ENCODE results near the gene TESMIN. TPM values are rescaled to one million over a fixed set of nuclear protein-coding genes. Genes with fewer than 3 reads are reported as not detected.

Gene TESMIN
- total RNA-seq, 1 donor from 2014 or later: not detected

GRCh38 chr11:68691402-68691784 lies 59.9 kb downstream of the TESMIN start:
- DNase-seq (ENCODE audit: low spot score in 2 of 2): no peak
- intact Hi-C loops (cut with DNase I): no loop called here
- Histone ChIP-seq H3K4me3 (no peak overlapping the region), H3K4me1 (no peaks in the 10 kb centered on the region), H3K9me3 (peaks cover 0 to 2% of the 10 kb centered on the region in 2 donors), H3K36me3 (no peaks in the 10 kb centered on the region), H3K27me3 (no peaks in the 10 kb centered on the region), H3K27ac (no peak overlapping the region)
- TF ChIP-seq CTCF (IDR thresholded peaks at IDR 0.05): no peak

- Histone ChIP-seq H3K9me3 (no peaks in the 10 kb centered on the region), H3K27me3 (no peaks in the 10 kb centered on the region), H3K4me3 (no peak overlapping the region), H3K27ac (no peak overlapping the region), H3K4me1 (no peaks in the 10 kb centered on the region), H3K36me3 (no peaks in the 10 kb centered on the region)
- intact Hi-C loops (cut with DNase I): no loop called here
- no peak for DNase-seq (ENCODE audit: low spot score in 2 of 2)
- no peak for TF ChIP-seq CTCF (IDR thresholded peaks at IDR 0.05)
Measured at GRCh38 chr11:68690671-68691401, 60.5 kb downstream of the TESMIN start.

GRCh38 chr11:68689737-68690625 lies 61.3 kb downstream of the TESMIN start:
- H3K4me3 ChIP-seq: no peak overlapping the region
- no peak overlapping the region for H3K27ac ChIP-seq
- no peaks in the 10 kb centered on the region for H3K36me3 ChIP-seq
- DNase-seq (ENCODE audit: low spot score in 2 of 2): no peak
- TF ChIP-seq CTCF (IDR thresholded peaks at IDR 0.05): no peak
- peaks cover 0 to under 1% of the 10 kb centered on the region in 2 donors for H3K4me1 ChIP-seq
- H3K9me3 ChIP-seq: no peaks in the 10 kb centered on the region
- intact Hi-C loops (cut with DNase I): no loop called here
- H3K27me3 ChIP-seq: peaks cover 5% of the 10 kb centered on the region

- Histone ChIP-seq H3K9me3 (no peaks in the 10 kb centered on the region), H3K4me3 (no peak overlapping the region), H3K4me1 (peaks cover 0 to 7% of the 10 kb centered on the region in 2 donors), H3K27ac (no peak overlapping the region), H3K27me3 (peaks cover 14% of the 10 kb centered on the region), H3K36me3 (no peaks in the 10 kb centered on the region)
- intact Hi-C loops (cut with DNase I): no loop called here
- no peak for TF ChIP-seq CTCF (IDR thresholded peaks at IDR 0.05)
- no peak for DNase-seq (ENCODE audit: low spot score in 2 of 2)
Measured at GRCh38 chr11:68688881-68689280, 62.4 kb downstream of the TESMIN start.

- Histone ChIP-seq H3K4me1 (peaks cover 0 to 7% of the 10 kb centered on the region in 2 donors), H3K27ac (no peak overlapping the region), H3K36me3 (no peaks in the 10 kb centered on the region), H3K9me3 (no peaks in the 10 kb centered on the region), H3K4me3 (no peak overlapping the region), H3K27me3 (peaks cover 18% of the 10 kb centered on the region)
- no peak for TF ChIP-seq CTCF (IDR thresholded peaks at IDR 0.05)
- DNase-seq (ENCODE audit: low spot score in 2 of 2): no peak
- intact Hi-C loops (cut with DNase I): no loop called here
Measured at GRCh38 chr11:68687986-68688385, 63.3 kb downstream of the TESMIN start.

All from ascending aorta (tissue), 2 donors.